HEK293T (cell line): Measurements from ENCODE around the gene SMIM13.

Source experiments
- ARNT ChIP-seq: fragments of 450-650 bp; IDR thresholded peaks from 2 replicates; pipeline ENCODE4 v1.6.1; 2017; ENCODE audit warnings: mild to moderate bottlenecking
- BHLHE40 ChIP-seq: fragments of 450-650 bp; IDR thresholded peaks from 2 replicates; pipeline ENCODE4 v1.6.1; 2016; ENCODE audit warnings: mild to moderate bottlenecking, moderate library complexity, borderline replicate concordance
- ELF4 ChIP-seq: fragments of 450-650 bp; IDR thresholded peaks from 2 replicates; pipeline ENCODE4 v1.6.1; 2017; ENCODE audit warnings: antibody characterized with exemption
- FOXK2 ChIP-seq: fragments of 450-650 bp; IDR thresholded peaks from 2 replicates; pipeline ENCODE4 v1.6.1; 2016; ENCODE audit warnings: mild to moderate bottlenecking
- FOXM1 ChIP-seq: fragments of 450-650 bp; IDR thresholded peaks from 2 replicates; pipeline ENCODE4 v1.6.1; 2017; ENCODE audit warnings: mild to moderate bottlenecking, borderline replicate concordance
- L3MBTL2 ChIP-seq: fragments of 450-650 bp; conservative IDR thresholded peaks from 2 replicates; pipeline ENCODE4 v1.6.1; 2016; ENCODE audit warnings: mild to moderate bottlenecking
- LEF1 ChIP-seq: fragments of 450-650 bp; IDR thresholded peaks from 2 replicates; pipeline ENCODE4 v1.6.1; 2017; ENCODE audit warnings: mild to moderate bottlenecking, borderline replicate concordance
- NFRKB ChIP-seq: fragments of 450-650 bp; IDR thresholded peaks from 2 replicates; pipeline ENCODE4 v1.6.1; 2016; ENCODE audit warnings: mild to moderate bottlenecking, moderate library complexity
- SP1 ChIP-seq: fragments of 450-650 bp; IDR thresholded peaks from 2 replicates; pipeline ENCODE4 v1.6.1; 2017
- SUZ12 ChIP-seq: fragments of 450-650 bp; IDR thresholded peaks from 2 replicates; pipeline ENCODE4 v1.6.1; 2016; ENCODE audit warnings: mild to moderate bottlenecking
- TARDBP ChIP-seq: fragments of 450-650 bp; IDR thresholded peaks from 2 replicates; pipeline ENCODE4 v1.6.1; 2016

- TF ChIP-seq L3MBTL2 (no peak), SUZ12 (no peak), BHLHE40 (no peak), ELF4 (no peak), FOXK2 (no peak), SP1 (no peak), FOXM1 (no peak), ARNT (no peak), TARDBP (no peak), NFRKB (no peak), LEF1 (no peak)
Observed at GRCh38 chr6:11130605-11131004, 37.0 kb downstream of the SMIM13 start.
